Right kidney (tissue), 9 donors: ENCODE results near the gene OR2M5.

Experiments used
- DNase-seq: peaks from one replicate; pipeline ENCODE4 v3.0.0-alpha.2; 2016
- long read RNA-seq, 8 donors: transcript quantifications; one replicate each; lab custom pipeline, GENCODE V29; 2026

OR2M5 gene
- long read RNA-seq, donor 1, result 0 reads
- long read RNA-seq, donor 2, result 0 reads
- long read RNA-seq, donor 3, result 0 reads
- long read RNA-seq, donor 4, result 0 reads
- long read RNA-seq, donor 5, result 0 reads
- long read RNA-seq, donor 6, result 0 reads
- long read RNA-seq, donor 7, result 0 reads
- long read RNA-seq, donor 8, result 0 reads

DNA sequence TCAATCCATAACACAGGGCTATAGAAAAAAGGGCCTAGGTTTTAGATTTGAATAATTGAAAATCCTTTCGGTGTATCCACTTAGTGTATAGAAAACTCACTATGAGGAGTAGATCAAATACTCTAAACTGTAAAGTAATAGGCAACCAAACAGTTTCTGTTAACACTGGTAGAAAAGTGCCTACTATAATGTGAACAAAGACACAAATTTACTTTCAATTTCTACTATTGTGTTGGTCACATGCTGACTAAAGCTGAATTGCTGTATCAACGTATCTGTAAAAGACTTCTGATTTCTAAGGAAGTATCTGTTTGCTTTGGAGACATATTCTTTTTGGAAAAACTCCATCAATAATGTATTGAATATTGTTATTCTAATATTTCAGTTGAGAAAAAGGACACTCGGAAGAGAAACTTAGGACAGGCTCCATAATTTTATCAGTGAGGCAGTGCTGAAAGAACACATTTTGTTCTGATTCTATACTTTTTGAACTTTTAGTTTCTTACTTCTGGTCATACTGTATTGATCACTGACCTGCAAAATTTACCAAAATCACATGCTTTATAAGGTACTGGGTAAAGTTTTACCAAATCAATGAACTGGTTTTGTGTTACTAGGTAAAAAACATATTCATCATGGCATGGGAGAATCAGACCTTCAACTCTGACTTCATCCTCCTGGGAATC lies at the start of gene OR2M5:
OR2M5 (plus strand) TSS at position 636 of the 686 bp plus-strand sequence; CDS start at position 636, 0 bp downstream.
- no peak for DNase-seq

DNA sequence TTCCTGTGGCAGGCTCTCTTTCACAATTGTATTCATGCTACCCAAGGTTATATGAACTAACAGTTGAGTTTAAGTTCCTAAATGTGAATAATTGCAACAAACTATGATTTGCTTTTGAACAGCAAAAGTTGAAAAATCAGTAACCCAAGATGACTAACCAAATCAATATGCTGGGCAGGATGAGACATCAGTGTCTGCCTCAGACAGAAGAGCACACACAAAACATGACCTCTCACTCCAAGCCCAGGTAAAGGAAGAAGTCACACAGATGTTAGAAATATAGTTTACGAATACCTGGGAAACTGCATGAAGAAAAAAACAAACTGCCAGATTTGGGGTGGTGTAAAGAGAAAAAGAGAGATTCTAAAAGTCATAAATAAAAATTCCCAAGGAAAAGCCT lies 46.4 kb upstream of the OR2M5 start:
- no peak for DNase-seq

DNA sequence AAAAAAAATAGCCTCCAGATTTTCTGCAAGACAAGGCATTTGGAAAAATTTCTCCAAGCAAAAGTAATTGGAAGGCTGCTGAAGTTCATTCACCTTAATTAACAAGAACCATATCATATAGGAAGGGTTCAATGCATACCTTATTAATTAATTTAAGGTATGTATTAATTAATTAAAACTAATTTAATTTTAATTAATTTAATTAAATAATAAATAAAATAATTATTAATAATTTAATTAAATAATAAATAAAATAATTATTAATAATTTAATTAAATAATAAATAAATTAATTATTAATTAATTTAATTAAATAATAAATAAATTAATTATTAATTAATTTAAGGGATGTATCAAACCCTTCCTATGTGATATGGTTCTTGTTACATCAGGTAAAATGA lies 42.1 kb upstream of the OR2M5 start:
- no peak for DNase-seq

DNA sequence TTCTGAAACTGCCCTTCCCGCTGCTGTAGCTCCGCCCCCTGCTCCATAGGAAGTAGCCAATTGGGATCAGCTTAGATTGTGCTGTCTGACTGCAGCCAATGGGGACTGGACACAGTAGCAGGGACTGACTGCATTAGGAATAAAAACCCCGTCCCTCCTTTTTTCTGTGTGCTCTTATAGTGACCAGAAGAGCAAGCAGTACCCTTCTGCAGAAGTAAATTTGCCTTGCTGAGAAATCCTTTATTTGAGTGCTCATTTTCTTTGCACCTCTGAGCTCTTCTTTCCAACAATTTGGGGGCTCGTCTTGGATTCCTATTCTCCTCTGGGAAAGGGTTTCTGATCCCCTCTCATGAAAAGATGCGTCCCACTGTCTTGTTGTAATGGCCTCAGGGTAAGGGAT lies 33.8 kb upstream of the OR2M5 start:
- DNase-seq, result no peak

DNA sequence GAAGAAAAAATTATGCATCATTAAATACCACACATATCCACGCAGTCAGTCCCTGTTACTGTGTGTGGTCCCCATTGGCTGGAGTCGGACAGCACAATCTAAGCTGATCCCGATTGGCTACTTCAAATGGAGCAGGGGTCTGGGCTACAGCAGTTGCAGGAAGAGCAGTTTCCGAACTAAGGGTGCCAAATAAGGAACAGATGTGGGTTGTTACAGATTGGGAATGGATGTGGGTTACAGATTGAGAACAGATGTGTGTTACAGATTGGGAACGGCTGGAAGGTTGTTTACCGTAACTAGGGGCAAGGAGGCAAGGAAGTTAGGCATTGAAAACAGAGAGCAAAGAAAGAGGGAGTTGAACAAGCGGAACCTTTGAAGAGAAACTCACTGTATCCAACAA lies 30.1 kb upstream of the OR2M5 start:
- DNase-seq, result no peak

GRCh38 chr1:248127653-248128052 lies 17.3 kb upstream of the OR2M5 start:
- no peak for DNase-seq

DNA sequence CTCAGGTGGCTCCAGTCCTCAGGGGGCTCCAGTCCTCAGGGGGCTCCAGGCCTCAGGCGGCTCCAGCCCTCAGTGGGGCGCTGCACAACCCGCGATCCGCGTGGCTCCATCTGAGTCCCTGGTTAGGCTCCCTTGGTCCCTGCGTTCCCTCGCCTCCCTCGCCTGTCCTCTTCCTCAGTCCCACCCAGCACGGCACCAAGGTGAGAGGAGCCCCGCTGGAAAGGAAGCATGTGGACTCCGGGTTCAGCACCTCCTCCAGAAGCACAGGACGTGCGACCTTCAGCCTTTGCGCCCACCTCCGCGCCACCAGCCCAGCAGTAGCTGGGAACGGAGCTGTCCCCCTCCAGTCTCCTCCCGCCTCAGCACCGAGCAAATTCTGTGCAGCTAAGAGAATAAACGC lies 8.1 kb upstream of the OR2M5 start:
- no peak for DNase-seq

DNA sequence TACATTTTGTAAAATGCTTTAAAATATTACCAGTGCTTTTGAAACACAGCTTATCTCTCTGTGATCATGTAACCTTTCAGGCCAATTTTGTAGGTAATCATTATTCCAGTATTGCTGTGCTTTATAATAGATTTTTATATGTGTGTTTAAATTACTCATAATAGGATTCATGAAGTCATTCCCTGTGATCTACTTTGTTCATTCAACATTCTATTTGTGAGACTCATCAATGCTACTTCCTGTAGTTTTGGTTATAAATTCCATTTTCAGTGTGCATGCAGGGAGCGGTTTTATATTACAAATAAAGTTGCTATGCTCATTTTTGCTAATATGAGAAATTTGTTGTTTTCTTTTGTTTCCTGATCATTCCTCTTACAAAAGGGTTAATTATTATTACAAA lies 4.1 kb upstream of the OR2M5 start:
- DNase-seq, result no peak

DNA sequence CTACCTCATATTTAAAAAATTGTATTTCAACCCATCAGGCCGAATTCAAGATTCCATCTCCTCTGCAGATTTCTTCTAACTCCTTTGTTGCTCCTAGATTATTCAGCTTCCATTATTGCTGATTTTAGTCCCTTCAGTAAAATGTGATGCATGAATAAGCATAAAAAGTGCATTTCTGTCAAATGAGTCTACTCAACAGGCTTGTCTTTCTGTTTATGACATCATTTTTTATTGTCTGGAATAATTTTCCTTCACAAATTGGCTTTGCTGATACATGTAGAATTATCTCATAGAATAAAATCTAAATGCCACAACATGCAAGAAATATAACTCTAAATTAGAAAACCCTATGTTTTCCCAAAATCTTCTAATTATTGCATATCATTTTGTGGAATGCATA lies 1.6 kb upstream of the OR2M5 start:
- no peak for DNase-seq

- DNase-seq, result no peak
Measured at GRCh38 chr1:248152056-248152827, 7.3 kb downstream of the OR2M5 start.

DNA sequence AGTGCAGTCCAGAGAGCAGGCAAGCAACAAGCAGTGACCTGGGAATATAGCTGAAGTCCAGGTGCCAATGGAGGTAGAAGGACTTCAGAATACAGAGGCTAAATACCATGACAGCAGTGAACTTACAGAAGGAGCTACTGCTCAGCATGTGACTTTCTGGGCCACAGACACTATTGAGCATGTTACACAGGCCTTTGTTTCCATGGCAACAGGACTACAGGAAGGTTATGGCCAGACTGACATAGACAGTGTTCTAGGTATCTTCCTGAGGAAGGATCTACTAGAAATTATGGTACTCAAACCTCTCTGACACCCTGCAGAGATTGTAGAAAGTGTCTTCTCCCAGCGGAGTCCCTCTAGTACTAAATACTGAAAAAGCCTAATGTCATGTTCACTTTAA lies 11.0 kb downstream of the OR2M5 start:
- no peak for DNase-seq

GRCh38 chr1:248158758-248159157 lies 13.8 kb downstream of the OR2M5 start:
- DNase-seq, result no peak

- no peak for DNase-seq
Measured at GRCh38 chr1:248164031-248164430, 19.1 kb downstream of the OR2M5 start.

DNA sequence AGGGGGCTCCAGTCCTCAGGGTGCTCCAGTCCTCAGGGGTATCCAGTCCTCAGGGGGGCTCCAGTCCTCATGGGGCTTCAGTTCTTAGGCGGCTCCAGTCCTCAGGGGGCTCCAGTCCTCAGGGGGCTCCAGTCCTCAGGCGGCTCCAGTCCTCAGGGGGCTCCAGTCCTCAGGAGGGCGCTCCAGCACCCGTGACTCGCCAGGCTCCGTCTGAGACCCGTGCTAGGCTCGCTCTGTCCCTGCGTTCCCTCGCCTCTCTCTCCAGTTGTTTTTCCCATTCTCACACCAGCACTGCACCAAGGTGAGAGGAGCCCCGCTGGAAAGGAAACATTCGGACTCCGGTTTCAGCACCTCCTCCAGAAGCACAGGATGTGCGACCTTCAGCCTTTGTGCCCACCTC lies 20.2 kb downstream of the OR2M5 start:
- DNase-seq, result no peak

DNA sequence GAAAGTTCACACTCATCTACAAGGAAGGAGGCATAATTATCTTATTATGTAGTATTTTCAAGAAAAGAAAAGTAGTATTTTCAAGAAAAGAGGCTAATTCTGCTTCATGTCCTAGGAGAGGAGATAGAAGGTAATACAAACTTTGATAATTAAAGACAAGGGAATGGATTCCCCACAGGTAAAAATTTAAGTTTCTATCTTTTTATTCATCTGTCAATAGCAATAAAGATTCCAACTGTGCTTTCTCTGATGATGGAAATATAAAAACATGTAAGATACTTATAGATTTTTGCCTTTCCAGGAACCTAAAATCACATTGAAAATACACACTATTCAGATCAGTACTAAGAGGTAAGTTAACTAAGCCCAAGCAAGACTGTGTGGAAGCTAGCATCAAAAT lies 29.6 kb downstream of the OR2M5 start, which contains the start of gene OR2M2:
OR2M2 (plus strand) TSS at position 301 of the 400 bp plus-strand sequence. CDS start 5,165 bp downstream, outside the sequence.
- no peak for DNase-seq

DNA sequence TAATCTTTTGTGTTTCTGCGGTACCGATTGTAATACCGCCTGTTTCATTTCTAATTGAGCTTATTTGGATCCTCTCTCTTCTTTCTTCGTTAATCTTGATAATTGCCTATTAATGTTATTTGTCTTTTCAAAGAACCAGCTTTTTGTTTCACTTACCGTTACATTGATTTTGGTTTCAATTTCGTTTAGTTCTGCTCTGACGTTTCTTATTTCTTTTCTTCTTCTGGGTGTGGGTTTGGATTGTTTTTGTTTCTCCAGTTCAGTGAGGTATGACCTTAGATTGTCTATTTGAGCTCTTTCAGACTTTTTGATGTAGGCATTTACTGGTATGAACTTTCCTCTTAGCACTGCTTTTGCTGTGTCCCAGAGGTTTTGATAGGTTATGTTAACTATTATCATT lies 39.0 kb downstream of the OR2M5 start:
- no peak for DNase-seq

DNA sequence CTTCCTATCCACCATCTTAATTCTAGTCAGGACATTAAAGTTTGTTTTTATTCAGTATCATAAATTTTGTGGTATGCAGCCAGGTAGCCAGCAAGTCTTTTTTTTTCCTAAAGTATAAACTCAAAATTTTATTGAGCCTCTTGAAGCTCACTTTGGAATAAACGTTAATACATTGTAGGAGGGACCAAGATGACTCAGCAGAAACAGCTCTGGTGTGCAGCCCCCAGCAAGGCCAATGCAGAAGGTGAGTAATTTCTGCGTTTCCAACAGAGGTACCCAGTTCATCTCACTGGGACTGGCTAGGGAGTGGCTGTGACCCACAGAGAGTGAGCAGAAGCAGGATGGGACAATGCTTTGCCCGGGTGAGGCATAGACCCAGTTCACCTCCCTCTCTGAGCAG lies 42.4 kb downstream of the OR2M5 start:
- no peak for DNase-seq

DNA sequence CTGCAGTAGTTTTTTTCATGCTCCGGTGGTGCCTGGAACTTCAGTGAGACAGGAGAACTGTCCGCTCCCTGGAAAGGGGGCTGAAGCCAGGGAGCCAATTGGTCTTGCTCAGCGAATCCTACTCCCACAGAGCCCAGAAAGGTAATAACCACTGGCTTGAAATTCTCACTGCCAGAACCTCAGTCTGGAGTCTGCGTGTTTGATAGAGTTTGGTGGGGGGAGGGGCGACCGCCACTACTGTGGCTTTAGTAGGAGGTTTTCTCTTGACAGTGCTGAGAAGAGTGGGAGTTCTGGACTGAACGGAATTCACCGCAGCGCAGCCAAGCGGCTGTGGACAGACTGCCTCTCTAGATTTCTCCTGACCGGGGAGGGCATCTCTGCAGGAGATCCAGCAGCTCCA lies 44.1 kb downstream of the OR2M5 start:
- DNase-seq, result no peak

- no peak for DNase-seq
Measured at GRCh38 chr1:248194117-248194516, 49.2 kb downstream of the OR2M5 start.
